HEK293 (cell line): ENCODE data around the gene CFAP410.

ENCODE experiments used
- CTCF ChIP-seq: fragments of 450-650 bp; formaldehyde crosslinking; IDR thresholded peaks from 2 replicates; pipeline ENCODE4 v1.5.1; 2016; ENCODE audit warnings: missing biosample characterization, missing genetic modification characterization
- PBX3 ChIP-seq: sonication (generic); formaldehyde crosslinking; IDR thresholded peaks from 2 replicates; pipeline ENCODE4 v1.8.1; 2022; ENCODE audit warnings: mild to moderate bottlenecking, moderate library complexity, missing genetic modification reagents
- SCRT1 ChIP-seq: fragments of 450-650 bp; formaldehyde crosslinking; IDR thresholded peaks from 2 replicates; pipeline ENCODE4 v1.5.1; 2016; ENCODE audit warnings: missing biosample characterization, missing genetic modification characterization, borderline replicate concordance
- SP2 ChIP-seq: fragments of 450-650 bp; formaldehyde crosslinking; IDR thresholded peaks from 2 replicates; pipeline ENCODE4 v1.5.1; 2016; ENCODE audit warnings: missing biosample characterization, missing genetic modification characterization
- TCF7L2 ChIP-seq: IDR thresholded peaks from 2 replicates; pipeline ENCODE4 v1.6.1; 2011; ENCODE audit warnings: low read depth, mild to moderate bottlenecking, inconsistent platforms, low read length, moderate library complexity, borderline replicate concordance
- YY1 ChIP-seq: fragments of 450-650 bp; formaldehyde crosslinking; IDR thresholded peaks from 2 replicates; pipeline ENCODE4 v1.5.1; 2018; ENCODE audit warnings: missing biosample characterization, missing genetic modification characterization
- ZNF311 ChIP-seq: fragments of 450-650 bp; formaldehyde crosslinking; IDR thresholded peaks from 2 replicates; pipeline ENCODE4 v1.5.1; 2017; ENCODE audit warnings: missing biosample characterization, missing genetic modification characterization, borderline replicate concordance
- ZNF350 ChIP-seq: fragments of 450-650 bp; formaldehyde crosslinking; IDR thresholded peaks from 2 replicates; pipeline ENCODE4 v1.5.0; 2017; ENCODE audit warnings: missing biosample characterization, mild to moderate bottlenecking, missing genetic modification characterization
- ZNF404 ChIP-seq: fragments of 450-650 bp; formaldehyde crosslinking; IDR thresholded peaks from 2 replicates; pipeline ENCODE4 v1.5.1; 2017; ENCODE audit warnings: missing biosample characterization, missing genetic modification characterization
- ZNF548 ChIP-seq: fragments of 450-650 bp; formaldehyde crosslinking; IDR thresholded peaks from 2 replicates; pipeline ENCODE4 v1.5.1; 2016; ENCODE audit warnings: missing biosample characterization, missing genetic modification characterization
- ZNF660 ChIP-seq: fragments of 450-650 bp; IDR thresholded peaks from 2 replicates; pipeline ENCODE4 v1.5.1; 2018; ENCODE audit warnings: missing biosample characterization, mild to moderate bottlenecking, missing genetic modification characterization

- TF ChIP-seq PBX3 (CRISPR knock-in tag) (no peak), CTCF (no peak), ZNF350 (no peak), SCRT1 (no peak), ZNF404 (tag by site-specific recombination) (no peak), ZNF660 (tag by site-specific recombination) (no peak), SP2 (no peak), TCF7L2 (no peak), ZNF311 (tag by site-specific recombination) (no peak), ZNF548 (tag by site-specific recombination) (no peak), YY1 (tag by site-specific recombination) (no peak)
These were observed 13.2 kb upstream of the CFAP410 start for GRCh38 chr21:44352253-44352860.
